NCI-H1417 (cell line): Measurements from ENCODE around the gene HIRIP3.

Source experiments
- DNase-seq, 3 experiments: peaks; one replicate each; lab custom pipeline; 2025; lab: John Stamatoyannopoulos, UW

Gene HIRIP3

DNA sequence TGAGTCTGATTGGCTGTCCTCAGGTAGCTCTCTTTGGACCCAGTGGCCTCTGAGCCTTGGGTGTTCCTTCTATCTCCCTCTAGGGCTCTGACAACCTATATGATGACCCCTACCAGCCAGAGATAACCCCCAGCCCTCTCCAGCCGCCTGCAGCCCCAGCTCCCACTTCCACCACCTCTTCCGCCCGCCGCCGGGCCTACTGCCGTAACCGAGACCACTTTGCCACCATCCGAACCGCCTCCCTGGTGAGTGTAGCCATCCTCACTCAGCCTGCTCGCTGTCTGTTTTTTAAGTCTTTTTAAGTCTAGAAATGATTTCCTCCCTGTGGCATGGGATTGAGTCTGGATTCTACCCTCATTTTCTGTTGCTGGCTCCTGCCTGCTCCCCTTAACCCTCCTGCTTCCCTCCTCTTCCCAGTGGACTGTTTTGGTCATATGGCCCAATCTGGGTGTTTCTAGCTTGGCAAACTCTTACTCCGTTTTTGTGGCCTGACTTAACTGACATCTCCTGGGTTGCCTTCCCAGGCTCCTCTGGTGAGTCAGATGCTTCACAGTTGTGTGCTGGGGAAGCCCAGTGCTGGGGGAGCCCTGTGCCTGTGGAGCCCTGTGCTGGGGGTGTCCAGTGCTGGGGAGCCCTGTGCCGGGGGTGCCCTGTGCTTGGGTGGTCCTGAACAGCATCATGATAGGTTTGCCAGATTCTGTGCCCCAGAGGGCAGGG lies 11.8 kb downstream of the HIRIP3 start:
- no peak for DNase-seq

DNA sequence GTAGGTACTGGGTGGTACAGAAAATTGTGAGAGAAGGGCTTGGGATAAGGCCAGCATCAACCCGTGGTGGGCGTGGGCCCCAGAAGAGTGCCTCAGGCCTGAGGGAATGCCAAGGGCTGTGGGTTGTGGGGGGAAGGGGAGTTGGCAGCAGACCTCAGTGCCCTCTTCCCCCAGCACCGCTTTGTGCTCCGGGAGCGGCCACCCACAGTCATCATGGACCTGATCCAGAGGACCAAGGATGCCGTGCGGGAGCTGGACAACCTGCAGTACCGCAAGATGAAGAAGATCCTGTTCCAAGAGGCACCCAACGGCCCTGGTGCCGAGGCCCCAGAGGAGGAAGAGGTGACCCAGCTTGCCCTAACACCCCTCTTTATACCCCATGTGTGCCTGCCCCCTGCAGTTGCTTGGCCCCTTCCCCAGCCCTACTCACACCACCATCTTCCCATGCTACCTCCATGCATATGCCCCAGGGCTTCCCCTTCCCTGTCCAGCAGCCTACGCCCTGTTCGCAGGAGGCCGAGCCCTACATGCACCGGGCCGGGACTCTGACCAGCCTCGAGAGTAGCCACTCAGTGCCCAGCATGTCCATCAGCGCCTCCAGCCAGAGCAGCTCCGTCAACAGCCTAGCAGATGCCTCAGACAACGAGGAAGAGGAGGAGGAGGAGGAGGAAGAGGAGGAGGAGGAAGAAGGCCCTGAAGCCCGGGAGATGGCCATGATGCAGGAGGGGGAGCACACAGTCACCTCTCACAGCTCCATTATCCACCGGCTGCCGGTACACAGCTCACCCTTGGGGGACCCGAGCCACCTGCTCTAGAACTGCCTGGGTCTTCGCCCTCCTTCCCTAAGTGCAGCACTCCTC lies 12.6 kb downstream of the HIRIP3 start:
- no peak for DNase-seq

DNA sequence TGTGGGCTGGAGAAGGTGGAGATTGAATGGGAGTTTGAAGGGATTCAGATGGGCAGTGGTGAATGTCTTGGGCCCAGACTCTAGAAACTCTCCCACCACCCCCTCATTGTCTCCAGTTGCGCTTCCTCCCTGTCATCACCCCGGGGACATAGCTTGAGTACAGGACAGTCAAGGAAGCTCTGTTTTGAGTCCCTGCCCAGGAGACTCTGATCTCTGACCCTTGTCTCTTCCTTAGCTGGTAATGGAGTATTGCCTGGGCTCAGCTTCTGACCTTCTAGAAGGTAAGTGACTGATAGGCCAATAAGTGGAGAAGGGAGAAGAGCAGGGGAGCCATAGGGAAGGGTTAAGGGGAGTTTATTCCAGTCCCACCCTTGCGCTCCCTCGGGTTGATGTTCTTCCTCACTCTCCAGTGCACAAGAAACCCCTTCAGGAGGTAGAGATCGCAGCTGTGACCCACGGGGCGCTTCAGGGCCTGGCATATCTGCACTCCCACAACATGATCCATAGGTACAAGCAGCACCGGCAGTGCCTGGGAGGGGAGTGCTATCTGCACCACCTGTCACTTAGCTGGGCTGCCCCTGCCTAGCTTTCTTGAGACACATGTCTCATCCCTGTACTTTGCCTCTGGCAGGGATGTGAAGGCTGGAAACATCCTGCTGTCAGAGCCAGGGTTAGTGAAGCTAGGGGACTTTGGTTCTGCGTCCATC lies 16.7 kb downstream of the HIRIP3 start:
- DNase-seq = no peak

DNA sequence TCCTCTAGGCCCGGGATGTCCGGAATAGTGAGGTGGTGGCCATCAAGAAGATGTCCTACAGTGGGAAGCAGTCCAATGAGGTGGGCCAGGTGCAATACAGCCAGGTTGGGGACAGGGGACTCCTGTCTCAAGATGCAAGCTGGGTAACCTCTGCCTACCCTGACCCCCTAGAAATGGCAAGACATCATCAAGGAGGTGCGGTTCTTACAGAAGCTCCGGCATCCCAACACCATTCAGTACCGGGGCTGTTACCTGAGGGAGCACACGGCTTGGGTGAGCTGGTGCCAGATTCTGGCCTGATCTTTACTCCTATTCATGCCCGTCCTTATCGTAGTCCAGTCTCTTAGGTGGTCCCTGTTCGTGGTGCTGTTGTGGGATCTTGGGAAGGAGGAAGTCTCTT lies 17.3 kb downstream of the HIRIP3 start:
- DNase-seq = no peak

DNA sequence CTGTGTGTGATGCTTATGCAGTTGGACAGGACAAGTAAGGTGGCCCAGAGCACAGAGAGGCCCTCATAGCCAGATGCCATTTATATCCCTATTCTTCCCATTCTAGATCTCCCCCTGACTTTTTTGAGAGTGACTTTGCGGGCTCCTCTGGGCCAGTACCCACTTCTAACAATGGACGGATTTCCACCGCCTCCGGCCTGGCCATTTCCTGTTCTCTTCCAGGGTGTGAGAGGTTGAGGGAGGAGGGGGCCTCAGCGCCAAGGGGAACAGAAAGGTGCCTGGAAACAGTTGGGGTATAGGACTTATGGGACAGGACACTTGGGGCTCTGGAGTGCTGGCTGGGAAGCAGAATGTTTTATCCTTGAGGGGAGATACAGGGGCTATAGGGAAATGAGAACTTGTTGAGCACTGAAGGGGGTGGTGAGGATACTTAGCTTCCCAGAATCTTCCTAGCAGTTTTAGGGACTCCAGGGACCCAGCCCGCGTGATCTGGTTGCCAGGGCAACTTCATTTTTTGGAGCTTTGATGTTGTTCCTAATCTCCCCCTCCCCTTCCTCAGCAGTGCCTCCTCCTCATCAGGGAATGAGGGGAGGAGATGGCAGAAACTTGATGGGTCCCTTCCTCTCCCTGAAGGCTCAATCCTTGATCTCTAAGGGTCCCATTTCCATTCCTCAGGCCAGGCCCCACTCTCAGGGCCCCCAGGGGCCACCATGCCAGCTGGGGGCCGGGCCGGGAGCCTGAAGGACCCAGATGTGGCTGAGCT lies 18.2 kb downstream of the HIRIP3 start:
- DNase-seq = no peak

DNA sequence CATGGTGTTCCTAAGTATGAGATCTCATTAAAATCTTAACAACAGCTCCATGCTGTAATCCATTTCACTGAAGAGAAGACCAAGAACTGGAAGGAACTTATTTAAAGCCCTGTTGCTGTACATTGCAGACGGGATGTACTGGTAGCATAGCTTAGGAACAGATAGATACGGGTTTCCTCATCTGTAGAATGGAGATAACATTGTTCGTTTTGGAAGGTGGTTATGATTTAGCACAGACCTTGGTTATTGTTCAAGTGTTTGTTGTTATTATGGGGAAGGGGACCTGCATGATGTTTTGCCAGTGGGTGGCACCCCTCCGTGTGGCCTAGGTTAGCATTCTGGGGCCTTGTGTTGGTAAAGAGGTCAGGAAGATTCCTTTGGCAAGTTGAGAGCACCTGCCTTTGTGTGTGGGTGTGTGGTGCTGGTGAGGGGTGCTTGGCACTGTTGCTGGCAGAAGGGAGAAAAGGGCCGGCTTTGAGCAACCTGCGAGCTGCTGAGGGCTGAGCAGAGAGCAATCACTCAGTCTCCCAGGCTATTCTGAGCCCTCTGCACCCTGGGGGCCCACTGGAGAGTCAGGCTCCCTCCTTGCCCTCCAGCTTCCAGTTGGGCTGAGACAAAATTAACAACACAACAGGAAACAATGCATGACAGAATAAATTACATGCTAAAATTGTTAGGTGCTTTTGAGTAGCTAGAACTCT lies 19.5 kb downstream of the HIRIP3 start:
- peak in 1 of 3 experiments; percentile 8 for DNase-seq

DNA sequence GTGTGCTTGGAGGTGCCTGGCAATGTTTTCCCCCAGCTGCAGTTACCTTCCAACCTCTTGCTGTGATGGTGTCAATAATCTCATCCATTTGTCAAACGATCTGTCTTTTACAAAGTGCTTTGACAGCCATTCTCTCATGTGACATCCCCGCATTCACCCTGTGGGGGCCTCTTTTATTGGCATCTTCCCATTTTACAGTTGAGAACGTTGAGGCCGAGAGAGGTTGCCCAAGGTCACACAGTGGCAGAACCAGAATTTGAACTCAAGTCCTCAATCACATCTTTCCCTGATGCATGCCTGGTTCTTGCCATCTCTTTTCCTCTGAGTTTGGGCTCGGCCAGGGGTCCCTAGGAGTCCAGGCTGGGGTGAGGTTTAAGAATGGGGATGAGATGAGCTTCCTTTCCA lies 20.3 kb downstream of the HIRIP3 start:
- DNase-seq = no peak

DNA sequence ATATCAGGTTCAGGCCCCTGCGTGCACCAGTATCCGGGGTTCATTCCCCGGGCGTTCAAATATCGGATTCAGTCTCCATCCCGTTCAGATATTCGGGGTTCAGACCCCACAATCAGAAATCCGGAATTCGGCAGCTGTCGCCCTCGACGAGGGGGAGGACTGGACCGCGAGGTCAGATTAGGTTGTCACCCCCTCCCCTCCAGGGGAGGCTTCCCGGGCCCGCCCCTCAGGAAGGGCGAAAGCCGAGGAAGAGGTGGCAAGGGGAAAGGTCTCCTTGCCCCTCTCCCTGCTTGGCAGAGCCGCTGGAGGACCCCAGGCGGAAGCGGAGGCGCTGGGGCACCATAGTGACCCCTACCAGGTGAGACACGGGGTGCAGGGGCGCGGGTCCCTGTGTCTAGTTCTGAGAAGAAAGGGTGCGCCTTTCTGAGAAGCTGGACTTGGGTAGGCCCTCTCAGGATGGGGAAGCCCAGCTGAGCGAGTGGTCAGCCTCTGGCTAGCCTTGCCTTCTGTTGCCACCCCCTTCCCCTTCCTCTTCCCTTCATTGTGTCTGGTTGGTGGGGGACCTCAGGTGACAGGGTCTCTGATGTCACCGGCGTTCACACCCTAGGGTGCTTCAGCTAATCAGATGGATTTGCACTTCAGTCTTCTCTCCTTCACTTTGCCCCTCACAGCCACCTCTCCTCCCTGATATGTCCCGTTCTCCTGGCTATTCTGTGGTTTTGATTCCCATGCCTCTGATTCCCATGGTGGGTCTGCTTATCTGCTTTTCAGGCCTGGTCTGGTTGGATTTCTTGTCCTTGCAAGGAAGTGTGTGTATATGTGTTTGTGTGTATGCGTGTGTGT lies 20.9 kb downstream of the HIRIP3 start:
- peak in 2 of 3 experiments; percentile 28 to 46 for DNase-seq

DNA sequence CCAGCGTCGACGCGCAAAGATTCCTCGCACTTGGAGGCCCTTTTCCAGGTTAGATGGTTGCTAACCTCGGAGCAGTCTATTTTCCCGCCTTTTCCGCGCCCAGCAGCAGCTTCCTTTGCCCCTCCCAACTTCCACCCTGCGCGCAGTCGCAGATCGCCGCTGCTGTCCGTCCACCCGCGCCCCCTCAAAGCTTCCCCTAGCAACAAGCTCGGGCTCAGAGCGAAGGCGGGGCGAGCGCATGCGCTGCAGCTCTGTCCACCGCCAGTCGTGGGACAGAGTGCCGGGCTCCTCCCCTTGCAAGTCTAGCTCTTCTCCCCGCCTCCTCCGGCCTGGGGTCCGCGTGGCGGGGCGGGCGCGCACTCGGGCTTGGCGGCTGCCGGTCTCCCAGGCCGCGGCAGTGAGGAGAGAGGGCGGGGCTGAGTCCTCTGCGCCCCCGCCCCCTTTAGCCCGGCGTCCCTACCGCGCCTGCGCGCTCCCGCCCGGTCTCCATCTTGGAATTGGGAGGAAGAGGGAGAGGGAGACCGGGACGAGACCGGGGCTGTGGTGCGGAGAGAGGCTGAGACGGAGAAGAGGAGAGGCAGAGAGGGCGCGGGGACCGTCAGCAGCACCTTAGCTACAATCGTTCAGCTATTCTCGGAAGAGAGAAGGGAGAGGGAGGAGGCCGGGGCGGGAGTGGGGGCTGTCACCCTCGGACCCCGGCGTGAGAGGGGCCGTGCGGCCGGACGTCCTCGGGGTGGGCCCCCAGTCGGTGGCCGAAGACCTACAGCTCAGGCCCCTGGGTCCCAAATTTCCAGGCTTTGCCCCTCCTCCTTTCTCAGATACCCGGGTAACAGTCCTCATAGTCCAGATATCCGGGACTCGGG lies 21.8 kb downstream of the HIRIP3 start, which contains the start of gene TAOK2:
TSS of gene TAOK2 (plus strand) at position 485 of the 863 bp plus-strand sequence. CDS start 3,905 bp downstream, outside the sequence.
- peak; percentile 94 to 99 (median 98) for DNase-seq

DNA sequence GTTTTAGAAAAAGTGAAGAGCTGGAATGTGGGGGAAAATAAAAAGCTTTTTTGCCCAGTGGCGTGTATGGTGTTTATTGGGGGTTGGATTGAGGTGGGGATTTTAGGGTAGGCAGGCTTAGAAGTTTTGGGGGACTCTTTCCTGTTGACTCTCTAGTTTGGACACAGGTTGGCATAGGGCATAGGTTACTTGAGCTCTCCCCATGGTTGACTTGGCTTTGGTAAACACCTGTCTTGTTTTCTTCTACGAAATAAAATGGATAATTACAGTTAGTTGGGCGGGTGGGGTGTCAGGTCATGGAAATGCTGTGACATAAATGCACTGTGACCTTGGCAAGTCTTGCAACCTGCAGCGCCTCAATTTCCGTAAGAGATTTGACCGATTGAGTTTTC lies 22.4 kb downstream of the HIRIP3 start:
- no peak for DNase-seq

DNA sequence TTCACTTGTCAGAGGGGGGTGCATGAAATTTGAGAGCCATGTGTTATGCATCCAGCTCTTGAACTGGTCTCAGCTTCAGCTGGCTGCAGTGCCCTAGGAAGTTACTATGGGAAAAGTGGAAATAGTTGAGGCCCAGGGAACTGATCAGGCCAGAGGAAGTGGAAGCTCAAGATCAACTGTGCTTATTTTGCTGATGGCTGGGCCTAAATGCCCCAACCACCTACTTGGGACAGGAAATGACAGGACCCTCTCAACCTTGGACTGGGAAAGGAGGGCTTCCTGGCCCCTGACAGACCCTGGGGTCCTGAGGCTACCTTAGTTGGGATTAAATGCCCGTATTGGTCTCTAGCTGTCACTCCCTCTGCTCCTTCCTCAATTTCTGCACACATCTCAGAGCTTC lies 22.9 kb downstream of the HIRIP3 start:
- no peak for DNase-seq

DNA sequence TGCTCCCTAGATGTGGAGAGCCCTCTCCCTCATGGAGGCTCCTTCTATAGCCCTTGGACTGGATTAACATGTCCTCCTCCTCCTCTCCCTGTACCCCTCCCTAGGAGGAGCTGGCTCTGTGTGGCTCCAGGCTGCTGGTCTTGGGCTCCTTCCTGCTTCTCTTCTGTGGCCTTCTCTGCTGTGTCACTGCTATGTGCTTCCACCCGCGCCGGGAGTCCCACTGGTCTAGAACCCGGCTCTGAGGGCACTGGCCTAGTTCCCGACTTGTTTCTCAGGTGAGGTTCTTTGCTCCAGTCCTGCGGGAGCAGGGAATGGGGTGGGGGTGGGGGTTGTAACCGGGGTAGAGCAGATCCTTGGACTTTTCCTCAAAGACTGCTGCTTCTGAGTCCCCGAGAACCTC lies 24.1 kb downstream of the HIRIP3 start:
- DNase-seq = no peak

DNA sequence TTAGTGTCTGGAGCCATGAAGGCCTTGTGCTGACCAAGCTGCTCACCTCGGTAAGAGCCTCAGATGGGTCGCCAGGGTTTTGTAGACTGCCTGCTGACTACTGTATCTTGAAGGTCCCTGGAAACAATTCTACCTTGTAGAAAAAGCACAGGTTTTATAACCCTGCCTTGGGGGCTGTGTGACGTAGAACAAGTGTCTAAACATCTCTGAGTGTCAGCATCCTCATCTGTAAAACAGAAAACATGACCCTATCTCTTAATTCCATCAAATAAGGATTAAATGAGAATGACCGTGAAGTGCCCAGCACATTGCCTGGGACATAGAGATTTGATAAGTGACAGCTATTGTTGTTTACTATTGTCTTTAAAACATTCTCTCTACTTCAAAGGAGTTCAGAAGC lies 27.2 kb downstream of the HIRIP3 start:
- DNase-seq = no peak

DNA sequence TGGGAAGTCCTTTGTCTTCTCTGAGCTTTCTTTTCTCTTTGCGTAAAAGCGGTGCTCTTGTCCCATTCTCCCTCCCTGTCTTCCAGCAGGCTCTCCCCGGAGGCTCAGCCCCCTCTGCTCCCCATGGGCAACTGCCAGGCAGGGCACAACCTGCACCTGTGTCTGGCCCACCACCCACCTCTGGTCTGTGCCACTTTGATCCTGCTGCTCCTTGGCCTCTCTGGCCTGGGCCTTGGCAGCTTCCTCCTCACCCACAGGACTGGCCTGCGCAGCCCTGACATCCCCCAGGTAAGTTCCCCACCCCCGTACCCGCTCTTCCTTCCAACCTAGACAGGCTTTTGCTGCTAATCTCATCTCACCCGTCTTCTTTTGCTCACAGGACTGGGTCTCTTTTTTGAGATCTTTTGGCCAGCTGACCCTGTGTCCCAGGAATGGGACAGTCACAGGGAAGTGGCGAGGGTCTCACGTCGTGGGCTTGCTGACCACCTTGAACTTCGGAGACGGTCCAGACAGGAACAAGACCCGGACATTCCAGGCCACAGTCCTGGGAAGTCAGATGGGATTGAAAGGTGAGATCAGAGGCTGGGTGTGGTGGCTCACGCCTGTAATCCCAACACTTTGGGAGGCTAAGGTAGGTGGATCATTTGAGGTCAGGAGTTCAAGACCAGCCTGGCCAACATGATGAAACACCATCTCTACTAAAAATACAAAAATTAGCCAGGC lies 32.2 kb downstream of the HIRIP3 start:
- no peak for DNase-seq

DNA sequence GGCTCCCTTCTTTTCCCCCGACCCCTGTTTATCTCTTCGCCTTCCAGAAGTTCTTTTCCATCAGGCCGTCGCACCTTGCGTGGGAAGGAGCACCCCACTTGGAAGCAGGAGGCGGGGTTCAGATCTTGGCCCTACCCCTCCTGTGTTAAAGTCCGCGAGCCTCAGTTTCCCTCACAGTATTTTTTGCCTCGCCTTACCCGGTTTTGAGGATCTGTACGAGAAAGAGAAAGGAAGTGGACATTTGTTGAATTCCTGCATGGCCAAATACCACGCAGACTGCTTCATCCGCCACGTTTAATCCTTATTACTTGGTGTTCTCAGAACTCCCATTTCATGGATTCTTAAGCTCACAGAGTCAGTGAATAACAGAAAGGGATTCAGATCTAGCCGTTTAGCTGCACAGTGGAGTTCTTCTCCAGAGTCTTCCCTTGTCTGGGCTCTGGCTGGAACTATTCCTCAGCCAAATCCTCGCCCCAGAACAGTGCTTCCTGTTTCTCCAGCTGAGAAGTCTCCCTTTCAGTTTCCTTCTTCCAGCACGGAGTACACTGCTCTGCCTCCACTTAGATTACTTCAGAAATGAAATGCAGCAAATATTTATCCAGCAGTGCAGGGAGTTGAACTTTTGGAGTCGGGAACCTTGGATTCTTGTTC lies 32.9 kb downstream of the HIRIP3 start:
- DNase-seq = peak in 1 of 3 experiments; percentile 42

DNA sequence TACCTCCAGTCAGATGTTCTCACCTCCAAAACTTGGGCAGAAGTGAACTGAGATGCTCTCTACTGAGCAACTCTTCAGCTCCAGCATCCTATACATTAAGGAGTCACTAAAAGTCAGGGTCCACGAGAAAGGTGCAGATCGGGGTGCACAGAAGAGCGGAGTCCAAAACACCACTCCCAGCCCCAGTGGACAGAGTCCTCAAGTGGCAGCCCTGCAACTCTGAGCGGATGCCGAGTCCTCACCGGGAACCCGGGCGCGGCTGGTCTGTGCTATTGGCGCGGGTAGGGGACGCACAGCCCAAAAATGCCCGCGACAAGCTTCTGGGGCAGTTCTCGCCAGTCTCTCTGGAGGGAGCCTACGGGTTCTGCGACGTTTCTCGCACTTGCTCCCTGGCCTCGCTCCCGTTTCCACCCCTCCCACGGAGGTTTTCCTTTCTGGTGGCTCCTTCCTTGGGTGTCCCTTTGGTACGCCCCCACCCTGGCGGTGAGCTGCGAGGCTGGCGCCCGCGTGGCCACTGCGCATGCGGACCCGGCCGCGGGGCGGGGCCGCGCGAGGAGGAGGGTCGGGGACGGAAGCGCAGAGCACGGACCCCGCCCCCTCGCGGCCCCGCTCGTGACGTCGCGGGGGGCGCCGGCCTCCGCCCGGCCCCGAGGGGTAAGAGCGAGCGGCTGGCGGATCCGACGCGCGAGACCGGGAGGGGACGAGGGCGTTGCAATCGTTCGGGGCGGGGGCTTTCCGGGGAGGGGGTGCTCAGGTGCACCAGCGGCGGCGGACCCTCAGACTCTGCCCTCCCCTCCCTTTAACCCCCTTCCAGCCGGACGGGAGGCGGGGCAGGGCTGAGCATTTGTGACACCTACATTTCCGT lies 33.7 kb downstream of the HIRIP3 start, which contains the start of gene TMEM219:
TSS of gene TMEM219 (plus strand) at position 601 of the 865 bp plus-strand sequence. CDS start 1,065 bp downstream, outside the sequence.
- DNase-seq = peak; percentile 85 to 94 (median 93)

DNA sequence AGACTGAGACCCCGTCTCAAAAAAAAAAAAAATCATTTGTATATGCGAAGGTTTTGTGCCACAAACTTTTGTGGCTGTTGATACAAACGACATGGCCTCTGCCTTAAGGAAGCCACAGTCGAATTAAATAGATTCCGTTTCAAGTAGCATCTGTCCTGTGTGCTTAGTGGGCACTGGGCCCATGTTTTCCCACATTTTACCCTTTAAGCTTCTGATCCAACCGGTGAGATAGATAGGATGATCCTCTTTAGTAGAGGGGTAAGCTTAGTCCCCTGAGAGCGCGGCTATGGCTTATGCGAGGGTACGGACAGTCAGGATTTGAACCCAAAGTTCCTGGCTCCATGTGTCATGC lies 34.3 kb downstream of the HIRIP3 start:
- no peak for DNase-seq
